ENCODE measurements around the gene STARD13.

GRCh38 chr13:33218426-33218825, 67.1 kb downstream of the STARD13 start:
- no peak for TF ChIP-seq CTCF (IDR thresholded peaks at IDR 0.05)
- no peak for TF ChIP-seq POLR2A (IDR thresholded peaks at IDR 0.05)
